GM23248 (cell line): Measurements from ENCODE around the gene ABL1. TPM values are rescaled to one million over a fixed set of nuclear protein-coding genes. Genes with fewer than 3 reads are reported as not detected.

Source experiments
- DNase-seq: peaks from one replicate; pipeline ENCODE4 v3.0.0-alpha.2; 2015
- H2AFZ ChIP-seq: fragments of 200-600 bp; sonication (generic); 2 replicates; pipeline ENCODE4 v1.6.1; 2016; ENCODE audit warnings: antibody characterized with exemption
- H3F3A ChIP-seq: fragments of 200-600 bp; sonication (generic); 2 replicates; pipeline ENCODE4 v1.6.1; 2016; ENCODE audit warnings: mild to moderate bottlenecking, antibody characterized with exemption, mixed run types; ENCODE audit not compliant: insufficient read depth
- H3K27ac ChIP-seq: fragments of 200-600 bp; sonication (generic); 2 replicates; pipeline ENCODE4 v1.5.1; 2016; ENCODE audit warnings: mild to moderate bottlenecking
- H3K27me3 ChIP-seq: fragments of 200-600 bp; sonication (generic); replicated peaks from 2 replicates; pipeline ENCODE4 v1.6.1; 2016; ENCODE audit warnings: mild to moderate bottlenecking; ENCODE audit not compliant: insufficient read depth
- H3K36me3 ChIP-seq: fragments of 200-600 bp; sonication (generic); 2 replicates; pipeline ENCODE4 v1.6.1; 2016; ENCODE audit warnings: low read depth, mild to moderate bottlenecking
- H3K4me1 ChIP-seq: fragments of 200-600 bp; sonication (generic); 2 replicates; pipeline ENCODE4 v1.6.1; 2016; ENCODE audit warnings: mild to moderate bottlenecking; ENCODE audit not compliant: insufficient read depth
- H3K4me2 ChIP-seq: fragments of 200-600 bp; sonication (generic); one replicate; pipeline ENCODE4 v1.6.1; 2016; ENCODE audit warnings: mild to moderate bottlenecking; ENCODE audit not compliant: unreplicated experiment
- H3K4me3 ChIP-seq: fragments of 200-600 bp; sonication (generic); 2 replicates; pipeline ENCODE4 v1.5.1; 2016; ENCODE audit warnings: mild to moderate bottlenecking
- H3K79me2 ChIP-seq: fragments of 200-600 bp; sonication (generic); 2 replicates; pipeline ENCODE4 v1.6.1; 2016; ENCODE audit warnings: mild to moderate bottlenecking; ENCODE audit not compliant: insufficient read depth
- H3K9ac ChIP-seq: fragments of 200-600 bp; sonication (generic); 2 replicates; pipeline ENCODE4 v1.6.1; 2016; ENCODE audit warnings: mild to moderate bottlenecking
- H3K9me2 ChIP-seq: fragments of 200-600 bp; sonication (generic); 2 replicates; pipeline ENCODE4 v1.6.1; 2016; ENCODE audit warnings: mixed run types, mild to moderate bottlenecking, moderate library complexity; ENCODE audit not compliant: insufficient read depth
- H3K9me3 ChIP-seq: fragments of 200-600 bp; sonication (generic); one replicate; pipeline ENCODE4 v1.6.1; 2017; ENCODE audit warnings: low read depth
- H4K20me1 ChIP-seq: fragments of 200-600 bp; sonication (generic); 2 replicates; pipeline ENCODE4 v1.6.0; 2016; ENCODE audit not compliant: insufficient read depth
- EZH2 ChIP-seq: fragments of 200-600 bp; sonication (generic); IDR thresholded peaks from 2 replicates; pipeline ENCODE4 v1.6.1; 2018; ENCODE audit warnings: antibody characterized with exemption, mild to moderate bottlenecking; ENCODE audit not compliant: insufficient read depth, poor library complexity, severe bottlenecking
- EZH2phosphoT487 ChIP-seq: fragments of 200-600 bp; sonication (generic); IDR thresholded peaks from 2 replicates; pipeline ENCODE4 v1.6.1; 2018; ENCODE audit warnings: antibody characterized with exemption, moderate library complexity, mild to moderate bottlenecking, low read depth; ENCODE audit not compliant: insufficient read depth
- WGBS, 2 experiments: methylation state at CpG; one replicate each; pipeline ENCODE4 v1.1.6; 2015 to 2017; ENCODE audit warnings: low lambda C conversion rate in 2 of 2, low coverage in 1 of 2; ENCODE audit errors: missing lambda C conversion rate in 2 of 2; 5-methylcytosine and 5-hydroxymethylcytosine counted together
- in situ Hi-C: fragments of 300-500 bp; cut with MboI; formaldehyde crosslinking; loops from 2 replicates; pipeline ENCODE4 v1.15.0; 2020
- polyA plus RNA-seq: library from polyadenylated mRNA; unstranded; fragments of >200 nt; fragmentation: Nextera tagmentation; extraction: Ambion mirVana; gene quantifications from 2 replicates; pipeline ENCODE4 v1.2.1, GENCODE V29; 2016
- total RNA-seq: library from RNA; depleted of rRNA; stranded (reverse); fragments of >200 nt; shearing (Covaris generic); gene quantifications from 2 replicates; pipeline ENCODE4 v1.2.3, GENCODE V29; 2014

The ABL1 gene
- total and polyA plus RNA-seq, 2 experiments from 2014 or later, result 22.9 to 66.1 TPM

- Histone ChIP-seq H3K9me2 (no peaks in the 10 kb centered on the region), H4K20me1 (no peaks in the 10 kb centered on the region), H3K79me2 (no peaks in the 10 kb centered on the region), H2AFZ (no peak overlapping the region), H3K27ac (no peak overlapping the region), H3F3A (peaks cover 28% of the 10 kb centered on the region; the same call in 1 of the 2 replicates), H3K27me3 (no peaks in the 10 kb centered on the region), H3K4me3 (no peak overlapping the region), H3K36me3 (no peaks in the 10 kb centered on the region), H3K4me2 (no peak overlapping the region), H3K9ac (no peak overlapping the region), H3K9me3 (no peaks in the 10 kb centered on the region), H3K4me1 (peaks cover 22% of the 10 kb centered on the region)
- DNase-seq, result no peak
- in situ Hi-C loops, result no loop called here
- WGBS, 2 experiments, result 75 to 88% methylated on average over 9 to 11 of the region's 11 CpGs
- TF ChIP-seq EZH2, result no peak
- TF ChIP-seq EZH2phosphoT487, result no peak
These were observed 99.2 kb downstream of the ABL1 start for GRCh38 chr9:130934246-130934645.

GRCh38 chr9:130934702-130935647, 99.9 kb downstream of the ABL1 start:
- DNase-seq, result no peak
- peaks cover 22% of the 10 kb centered on the region for H3K4me1 ChIP-seq

GRCh38 chr9:130935648-130936271, 100.7 kb downstream of the ABL1 start:
- TF ChIP-seq EZH2phosphoT487 (no peak), EZH2 (no peak)

More at GRCh38 chr9:130934702-130935647, 99.9 kb downstream of the ABL1 start:
- Histone ChIP-seq H3K4me2 (no peak overlapping the region), H3K9me3 (no peaks in the 10 kb centered on the region), H3K27me3 (no peaks in the 10 kb centered on the region), H3F3A (peaks cover 28% of the 10 kb centered on the region; the same call in 1 of the 2 replicates), H3K27ac (no peak overlapping the region), H3K4me3 (no peak overlapping the region), H3K9ac (no peak overlapping the region), H3K79me2 (no peaks in the 10 kb centered on the region), H3K36me3 (no peaks in the 10 kb centered on the region), H2AFZ (no peak overlapping the region), H4K20me1 (no peaks in the 10 kb centered on the region), H3K9me2 (no peaks in the 10 kb centered on the region)
- 86 to 88% methylated on average over 15 to 16 of the region's 16 CpGs for WGBS, 2 experiments
- TF ChIP-seq EZH2phosphoT487, result no peak
- TF ChIP-seq EZH2, result no peak
- in situ Hi-C loops, result no loop called here

More at GRCh38 chr9:130935648-130936271, 100.7 kb downstream of the ABL1 start:
- WGBS, 2 experiments, result 88 to 91% methylated on average over 13 of the region's 13 CpGs
- in situ Hi-C loops, result no loop called here
- H3K4me2 ChIP-seq, result peak overlapping the region; percentile 38
- no peak for DNase-seq
- no peak overlapping the region; the same call in 1 of the 2 replicates for H2AFZ ChIP-seq
- no peaks in the 10 kb centered on the region for H3K9me3 ChIP-seq
- H3K9me2 ChIP-seq, result no peaks in the 10 kb centered on the region
- no peaks in the 10 kb centered on the region for H3K79me2 ChIP-seq
- peaks cover 28% of the 10 kb centered on the region; the same call in 1 of the 2 replicates for H3F3A ChIP-seq
- H3K36me3 ChIP-seq, result no peaks in the 10 kb centered on the region
- H3K27ac ChIP-seq, result peak overlapping the region; percentile 49
- H3K4me3 ChIP-seq, result no peak overlapping the region
- no peaks in the 10 kb centered on the region for H4K20me1 ChIP-seq
- peaks cover 22% of the 10 kb centered on the region for H3K4me1 ChIP-seq
- peak overlapping the region; percentile 26 for H3K9ac ChIP-seq
- peaks cover 5% of the 10 kb centered on the region; the same call in 1 of the 2 replicates for H3K27me3 ChIP-seq
